Activated T-helper 1 cell treated with anti-CD3 and anti-CD28 coated beads, Interleukin-12 subunit alpha, Interleukin-12 subunit beta, Interleukin-2, Interleukin-4 antibody, amounts not matched to agents 30 ng/mL and 10 ng/mL and 1 ng/mL, durations not matched to agents 14 hours and 24 hours and 36 hours (primary cell): ENCODE measurements around the gene SPAG17. TPM values are rescaled to one million over a fixed set of nuclear protein-coding genes. Genes with fewer than 3 reads are reported as not detected.
"Not testable (repeated sequence)": the region's sequence is repeated elsewhere in the genome, so short reads cannot be mapped to it uniquely, and the experiment has no call there.

Experiments
- DNase-seq: peaks from one replicate; pipeline ENCODE4 v3.0.0; 2021; ENCODE audit warnings: low spot score
- H3K27ac Mint-ChIP-seq: one replicate; pipeline ENCODE4 v1.8.0; 2021; ENCODE audit warnings: mild to moderate bottlenecking, mixed read lengths
- H3K27me3 Mint-ChIP-seq: one replicate; pipeline ENCODE4 v1.8.0; 2022; ENCODE audit warnings: mild to moderate bottlenecking, moderate library complexity, mixed read lengths; ENCODE audit not compliant: insufficient read depth
- H3K36me3 Mint-ChIP-seq: one replicate; pipeline ENCODE4 v1.8.0; 2021; ENCODE audit warnings: low read depth, mixed read lengths
- H3K4me1 Mint-ChIP-seq: one replicate; pipeline ENCODE4 v1.8.0; 2021; ENCODE audit warnings: low read depth, mixed read lengths
- H3K4me3 Mint-ChIP-seq: one replicate; pipeline ENCODE4 v1.8.0; 2021; ENCODE audit warnings: mild to moderate bottlenecking, moderate library complexity, mixed read lengths
- H3K9me3 Mint-ChIP-seq: one replicate; pipeline ENCODE4 v1.8.0; 2021; ENCODE audit warnings: mixed read lengths
- intact Hi-C: fragments of 100-400 bp; cut with micrococcal nuclease; formaldehyde crosslinking; loops from one replicate; pipeline ENCODE4 v1.15.1; 2024
- total RNA-seq: library from RNA; stranded (reverse); gene quantifications from 2 replicates; pipeline ENCODE4 v1.2.3, GENCODE V29; 2022

SPAG17 gene
- total RNA-seq, 1 donor from 2014 or later, result not detected

- no peak for DNase-seq
- intact Hi-C loops, result no loop called here
- Mint-ChIP-seq H3K36me3 (peaks cover 6% of the 10 kb centered on the region), H3K9me3 (no peaks in the 10 kb centered on the region), H3K27me3 (no peaks in the 10 kb centered on the region), H3K4me1 (peaks cover 13% of the 10 kb centered on the region), H3K27ac (no peak overlapping the region), H3K4me3 (no peak overlapping the region)
Observed at GRCh38 chr1:117967477-117967876, 217.6 kb downstream of the SPAG17 start.

- DNase-seq, result no peak
- H3K27ac Mint-ChIP-seq, result peak overlapping the region; percentile 52
- H3K4me1 Mint-ChIP-seq, result peaks cover 13% of the 10 kb centered on the region
- H3K4me3 Mint-ChIP-seq, result no peak overlapping the region
- peaks cover 14% of the 10 kb centered on the region for H3K36me3 Mint-ChIP-seq
- no peaks in the 10 kb centered on the region for H3K27me3 Mint-ChIP-seq
- intact Hi-C loops, result no loop called here
- H3K9me3 Mint-ChIP-seq, result no peaks in the 10 kb centered on the region
Observed at GRCh38 chr1:117964290-117965038, 220.6 kb downstream of the SPAG17 start.

GRCh38 chr1:117959364-117959763 is 225.7 kb downstream of the SPAG17 start:
- Mint-ChIP-seq H3K9me3 (no peaks in the 10 kb centered on the region), H3K4me1 (peaks cover 6% of the 10 kb centered on the region), H3K36me3 (peaks cover 44% of the 10 kb centered on the region), H3K4me3 (no peak overlapping the region), H3K27ac (no peak overlapping the region), H3K27me3 (no peaks in the 10 kb centered on the region)
- no peak for DNase-seq
- intact Hi-C loops, result no loop called here

- Mint-ChIP-seq H3K4me3 (no peak overlapping the region), H3K27me3 (no peaks in the 10 kb centered on the region), H3K4me1 (no peaks in the 10 kb centered on the region), H3K27ac (no peak overlapping the region), H3K9me3 (no peaks in the 10 kb centered on the region), H3K36me3 (peaks cover 55% of the 10 kb centered on the region)
- intact Hi-C loops, result no loop called here
- no peak for DNase-seq
Observed at GRCh38 chr1:117952386-117952785, 232.6 kb downstream of the SPAG17 start.

- H3K4me1 Mint-ChIP-seq, result peaks cover 6% of the 10 kb centered on the region
- H3K27ac Mint-ChIP-seq, result no peak overlapping the region
- intact Hi-C loops, result no loop called here
- no peaks in the 10 kb centered on the region for H3K27me3 Mint-ChIP-seq
- no peaks in the 10 kb centered on the region for H3K9me3 Mint-ChIP-seq
- H3K4me3 Mint-ChIP-seq, result no peak overlapping the region
- peaks cover 70% of the 10 kb centered on the region for H3K36me3 Mint-ChIP-seq
- no peak for DNase-seq
Observed at GRCh38 chr1:117942293-117942692, 242.7 kb downstream of the SPAG17 start.

- Mint-ChIP-seq H3K27me3 (no peaks in the 10 kb centered on the region), H3K9me3 (no peaks in the 10 kb centered on the region), H3K4me1 (peaks cover 35% of the 10 kb centered on the region), H3K36me3 (peaks cover 45% of the 10 kb centered on the region), H3K27ac (no peak overlapping the region), H3K4me3 (no peak overlapping the region)
- no peak for DNase-seq
- intact Hi-C loops, result no loop called here
Observed at GRCh38 chr1:117933769-117934168, 251.3 kb downstream of the SPAG17 start.

GRCh38 chr1:117932576-117932975 is 252.5 kb downstream of the SPAG17 start:
- no peak for DNase-seq
- no peaks in the 10 kb centered on the region for H3K27me3 Mint-ChIP-seq
- no peak overlapping the region for H3K27ac Mint-ChIP-seq
- intact Hi-C loops, result no loop called here
- H3K4me3 Mint-ChIP-seq, result no peak overlapping the region
- H3K4me1 Mint-ChIP-seq, result peaks cover 41% of the 10 kb centered on the region
- peaks cover 35% of the 10 kb centered on the region for H3K36me3 Mint-ChIP-seq
- no peaks in the 10 kb centered on the region for H3K9me3 Mint-ChIP-seq

- DNase-seq, result no peak
- peak overlapping the region; percentile 96 for H3K4me3 Mint-ChIP-seq
- intact Hi-C loops, result no loop called here
- peaks cover 50% of the 10 kb centered on the region for H3K4me1 Mint-ChIP-seq
- peak overlapping the region; percentile 89 for H3K27ac Mint-ChIP-seq
- H3K9me3 Mint-ChIP-seq, result no peaks in the 10 kb centered on the region
- H3K36me3 Mint-ChIP-seq, result peaks cover 27% of the 10 kb centered on the region
- H3K27me3 Mint-ChIP-seq, result no peaks in the 10 kb centered on the region
Observed at GRCh38 chr1:117930484-117930883, 254.5 kb downstream of the SPAG17 start.

- Mint-ChIP-seq H3K9me3 (no peaks in the 10 kb centered on the region), H3K36me3 (peaks cover 27% of the 10 kb centered on the region), H3K27ac (peak overlapping the region; percentile 89), H3K4me1 (peaks cover 50% of the 10 kb centered on the region), H3K4me3 (peak overlapping the region; percentile 96), H3K27me3 (no peaks in the 10 kb centered on the region)
- intact Hi-C loops, result no loop called here
- no peak for DNase-seq
Observed at GRCh38 chr1:117930173-117930447, 254.9 kb downstream of the SPAG17 start.

GRCh38 chr1:117929343-117930172 is 255.5 kb downstream of the SPAG17 start, which contains the start of the genes GDAP2 and WDR3:
GDAP2 (minus strand) TSS chr1:117929621; CDS start chr1:117920357, 9,264 bp downstream.
WDR3 (plus strand) TSS chr1:117929739; CDS start chr1:117933320, 3,581 bp downstream.
- DNase-seq, result peak; percentile 96
- no peaks in the 10 kb centered on the region for H3K9me3 Mint-ChIP-seq
- intact Hi-C loops, result loop anchor here (1.0 kb wide), 5 partner anchors 34 to 869 kb away; partner anchors contain the start of genes MAN1A2 and TTF2
- peaks cover 48% of the 10 kb centered on the region for H3K4me1 Mint-ChIP-seq
- peak within 1 kb of the TSS; percentile 89 for H3K27ac Mint-ChIP-seq
- H3K4me3 Mint-ChIP-seq, result peak within 1 kb of the TSS; percentile 96
- H3K27me3 Mint-ChIP-seq, result no peaks in the 10 kb centered on the region
- H3K36me3 Mint-ChIP-seq, result peaks cover 25% of the 10 kb centered on the region

GRCh38 chr1:117928881-117929342 is 256.1 kb downstream of the SPAG17 start:
- intact Hi-C loops, result loop anchor here (1.0 kb wide), 5 partner anchors 34 to 869 kb away; partner anchors contain the start of genes MAN1A2 and TTF2
- H3K9me3 Mint-ChIP-seq, result no peaks in the 10 kb centered on the region
- H3K27me3 Mint-ChIP-seq, result no peaks in the 10 kb centered on the region
- peak overlapping the region; percentile 89 for H3K27ac Mint-ChIP-seq
- H3K4me1 Mint-ChIP-seq, result peaks cover 44% of the 10 kb centered on the region
- peak; percentile 45 for DNase-seq
- peak overlapping the region; percentile 96 for H3K4me3 Mint-ChIP-seq
- peaks cover 21% of the 10 kb centered on the region for H3K36me3 Mint-ChIP-seq

GRCh38 chr1:117925981-117926380 is 259.0 kb downstream of the SPAG17 start:
- DNase-seq, result no peak
- Mint-ChIP-seq H3K27me3 (no peaks in the 10 kb centered on the region), H3K36me3 (peaks cover 11% of the 10 kb centered on the region), H3K9me3 (no peaks in the 10 kb centered on the region), H3K27ac (no peak overlapping the region), H3K4me1 (peaks cover 25% of the 10 kb centered on the region), H3K4me3 (no peak overlapping the region)
- intact Hi-C loops, result no loop called here

- not testable (repeated sequence) for H3K27ac Mint-ChIP-seq
Observed at GRCh38 chr1:117922717-117923116, 262.3 kb downstream of the SPAG17 start.

More at GRCh38 chr1:117922717-117923116, 262.3 kb downstream of the SPAG17 start:
- H3K4me1 Mint-ChIP-seq, H3K9me3 Mint-ChIP-seq, intact Hi-C loops, H3K4me3 Mint-ChIP-seq, H3K27me3 Mint-ChIP-seq, DNase-seq, H3K36me3 Mint-ChIP-seq: not testable (repeated sequence)
